ENCODE results near the gene ZDHHC9. TPM values are rescaled to one million over a fixed set of nuclear protein-coding genes. Genes with fewer than 3 reads are reported as not detected.

The ZDHHC9 gene
- total and polyA plus RNA-seq, 9 donors, result 8.3 to 34.6 (median 16.6) TPM

DNA sequence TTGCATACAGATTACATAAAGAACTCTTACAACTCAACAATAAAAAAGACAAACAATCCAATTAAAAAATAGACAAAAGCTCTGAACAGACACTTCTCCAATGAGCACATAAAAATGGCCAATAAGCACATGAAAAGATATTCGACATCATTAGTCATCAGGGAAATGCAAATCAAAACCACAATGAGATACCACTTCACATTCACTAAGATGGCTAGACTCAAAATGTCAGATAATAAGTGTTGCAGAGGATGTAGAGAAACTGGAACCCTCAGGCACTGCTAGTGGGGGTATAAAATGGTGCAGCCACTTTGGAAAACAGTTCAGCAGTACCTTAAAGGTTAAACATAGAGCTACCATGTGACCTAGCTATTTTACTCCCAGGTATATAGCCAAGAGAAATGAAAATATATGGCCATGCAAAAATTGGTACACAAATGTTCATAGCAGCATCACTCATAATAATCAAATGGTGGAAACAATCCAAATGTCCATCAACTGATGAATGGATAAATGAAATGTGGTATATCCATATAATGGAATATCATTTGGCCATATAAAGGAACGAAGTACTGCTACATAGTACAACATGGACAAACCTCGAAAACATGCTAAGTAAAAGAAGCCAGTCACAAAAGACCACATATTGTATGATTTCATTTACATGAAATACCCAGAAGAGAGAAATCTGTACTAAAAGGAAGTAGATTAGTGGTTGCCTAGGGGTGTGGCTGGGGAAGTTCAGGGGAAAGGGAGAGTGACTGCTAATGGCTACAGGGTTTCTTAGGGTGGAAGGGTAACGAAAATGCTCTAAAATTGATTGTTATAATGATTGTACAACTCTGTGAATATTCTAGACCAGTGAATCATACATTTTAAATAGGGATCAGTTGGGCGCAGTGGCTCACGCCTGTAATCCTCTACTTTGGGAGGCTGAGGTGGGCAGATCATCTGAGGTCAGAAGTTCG is 34.6 kb downstream of the ZDHHC9 start:
- Histone ChIP-seq H3K4me3 (no peak overlapping the region), H3K9me3 (no peaks in the 10 kb centered on the region), H3K36me3 (no peaks in the 10 kb centered on the region), H3K4me1 (ENCODE audit: insufficient read depth) (no peaks in the 10 kb centered on the region), H3K27ac (no peak overlapping the region), H3K27me3 (no peaks in the 10 kb centered on the region)
- intact Hi-C loops (cut with DNase I), result no loop called here
- 81 to 86% (median 84%) methylated on average over 7 of the region's 7 CpGs for WGBS, 3 donors
- DNase-seq, result no peak
- TF ChIP-seq EP300 (IDR thresholded peaks at IDR 0.05) (no peak), POLR2A (IDR thresholded peaks at IDR 0.05) (no peak)
- TF ChIP-seq, protein P1, sequence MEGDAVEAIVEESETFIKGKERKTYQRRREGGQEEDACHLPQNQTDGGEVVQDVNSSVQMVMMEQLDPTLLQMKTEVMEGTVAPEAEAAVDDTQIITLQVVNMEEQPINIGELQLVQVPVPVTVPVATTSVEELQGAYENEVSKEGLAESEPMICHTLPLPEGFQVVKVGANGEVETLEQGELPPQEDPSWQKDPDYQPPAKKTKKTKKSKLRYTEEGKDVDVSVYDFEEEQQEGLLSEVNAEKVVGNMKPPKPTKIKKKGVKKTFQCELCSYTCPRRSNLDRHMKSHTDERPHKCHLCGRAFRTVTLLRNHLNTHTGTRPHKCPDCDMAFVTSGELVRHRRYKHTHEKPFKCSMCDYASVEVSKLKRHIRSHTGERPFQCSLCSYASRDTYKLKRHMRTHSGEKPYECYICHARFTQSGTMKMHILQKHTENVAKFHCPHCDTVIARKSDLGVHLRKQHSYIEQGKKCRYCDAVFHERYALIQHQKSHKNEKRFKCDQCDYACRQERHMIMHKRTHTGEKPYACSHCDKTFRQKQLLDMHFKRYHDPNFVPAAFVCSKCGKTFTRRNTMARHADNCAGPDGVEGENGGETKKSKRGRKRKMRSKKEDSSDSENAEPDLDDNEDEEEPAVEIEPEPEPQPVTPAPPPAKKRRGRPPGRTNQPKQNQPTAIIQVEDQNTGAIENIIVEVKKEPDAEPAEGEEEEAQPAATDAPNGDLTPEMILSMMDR (IDR thresholded peaks at IDR 0.05), result no peak

GRCh38 chrX:129808158-129808828 is 35.4 kb downstream of the ZDHHC9 start:
- Histone ChIP-seq H3K4me3 (no peak overlapping the region), H3K36me3 (no peaks in the 10 kb centered on the region), H3K9me3 (no peaks in the 10 kb centered on the region), H3K27me3 (no peaks in the 10 kb centered on the region), H3K27ac (no peak overlapping the region), H3K4me1 (ENCODE audit: insufficient read depth) (no peaks in the 10 kb centered on the region)
- no peak for TF ChIP-seq POLR2A (IDR thresholded peaks at IDR 0.05)
- TF ChIP-seq, protein P1 (IDR thresholded peaks at IDR 0.05), result no peak
- no peak for TF ChIP-seq EP300 (IDR thresholded peaks at IDR 0.05)
- WGBS, 3 donors, result 40 to 55% (median 53%) methylated on average over 2 of the region's 2 CpGs
- intact Hi-C loops (cut with DNase I), result no loop called here
- DNase-seq, result no peak

- H3K27me3 ChIP-seq, result no peaks in the 10 kb centered on the region
- intact Hi-C loops (cut with DNase I), result no loop called here
- WGBS, 3 donors, result 63 to 79% (median 69%) methylated on average over 4 of the region's 4 CpGs
- H3K36me3 ChIP-seq, result no peaks in the 10 kb centered on the region
- H3K4me1 ChIP-seq (ENCODE audit: insufficient read depth), result no peaks in the 10 kb centered on the region
- no peak overlapping the region for H3K4me3 ChIP-seq
- no peak overlapping the region for H3K27ac ChIP-seq
- H3K9me3 ChIP-seq, result no peaks in the 10 kb centered on the region
- TF ChIP-seq EP300 (IDR thresholded peaks at IDR 0.05), result no peak
- TF ChIP-seq, protein P1 (IDR thresholded peaks at IDR 0.05), result no peak
- TF ChIP-seq POLR2A (IDR thresholded peaks at IDR 0.05), result no peak
- no peak for DNase-seq
Observed at GRCh38 chrX:129804806-129805205, 38.9 kb downstream of the ZDHHC9 start.

DNA sequence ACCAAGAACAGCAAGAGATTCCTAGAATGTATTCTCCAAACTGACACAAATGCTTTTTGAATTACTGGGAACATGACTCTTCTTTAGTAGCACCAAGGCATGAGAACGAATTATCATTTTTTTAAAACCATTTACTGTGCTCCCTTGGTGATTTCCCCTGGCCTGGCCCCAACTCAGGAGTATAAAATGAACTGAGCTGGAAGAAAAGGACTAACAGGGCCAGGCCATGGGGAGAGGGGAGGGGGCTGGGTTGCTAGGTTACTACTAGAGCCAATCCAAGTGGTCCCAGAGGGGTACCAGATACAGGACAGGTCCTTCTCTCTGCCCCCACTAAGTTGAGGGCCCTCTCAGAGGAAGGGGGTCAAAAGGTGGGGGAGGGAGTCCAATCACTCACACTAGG is 40.8 kb downstream of the ZDHHC9 start:
- Histone ChIP-seq H3K27ac (no peak overlapping the region), H3K27me3 (no peaks in the 10 kb centered on the region), H3K36me3 (no peaks in the 10 kb centered on the region), H3K4me1 (ENCODE audit: insufficient read depth) (no peaks in the 10 kb centered on the region), H3K9me3 (no peaks in the 10 kb centered on the region), H3K4me3 (no peak overlapping the region)
- 18 to 24% (median 21%) methylated on average over 1 of the region's 1 CpG for WGBS, 3 donors
- intact Hi-C loops (cut with DNase I), result no loop called here
- TF ChIP-seq EP300 (IDR thresholded peaks at IDR 0.05) (no peak), POLR2A (IDR thresholded peaks at IDR 0.05) (no peak)
- TF ChIP-seq, protein P1 (IDR thresholded peaks at IDR 0.05), result no peak
- DNase-seq, result no peak

All from ovary (tissue), 9 donors.